Endothelial cell of umbilical vein (primary cell): ENCODE data around the gene LGALS7. TPM values are rescaled to one million over a fixed set of nuclear protein-coding genes. Genes with fewer than 3 reads are reported as not detected.
A peak's percentile ranks its signal among the peaks of the same experiment; 100 is the strongest.

Experiments
- BruUV-seq: library from RNA; stranded (reverse); fragments of 400-500 nt; replicated peaks from 2 replicates; lab custom pipeline; 2021; lab: Mats Ljungman, UMichigan
- CTCF ChIA-PET: fragments of 300-600, 350-600 bp; sonication (Branson Sonifier 250); formaldehyde crosslinking; loops from one replicate; lab custom pipeline; 2021; ENCODE audit warnings: antibody characterized with exemption, inconsistent platforms; lab: Charles Lee
- POLR2A ChIA-PET: fragments of 300-600, 350-600 bp; sonication (Branson Sonifier 250); formaldehyde crosslinking; loops from one replicate; lab custom pipeline; 2021; ENCODE audit warnings: antibody characterized with exemption, inconsistent platforms; lab: Charles Lee
- DNase-seq: peaks from one replicate; pipeline ENCODE4 v3.0.0-alpha.2; 2011; ENCODE audit warnings: low read depth, low spot score
- FAIRE-seq: peaks from 2 replicates; lab custom pipeline; 2011; peaks lifted over from hg19 to GRCh38; lab: Jason Lieb, UNC
- H2AFZ ChIP-seq: 2 replicates; pipeline ENCODE4 v1.6.0; 2012; ENCODE audit warnings: low read depth, low read length, control low read depth, inconsistent platforms
- H3K27ac ChIP-seq: 2 replicates; pipeline ENCODE4 v1.5.1; 2011; ENCODE audit warnings: low read depth, mild to moderate bottlenecking, control low read depth, low read length, moderate library complexity; ENCODE audit not compliant: insufficient read depth
- H3K27me3 ChIP-seq, 2 experiments: 2 replicates each; pipeline versions ENCODE4 v1.6.0 to v1.6.1; 2011; ENCODE audit warnings: low read length in 2 of 2, mixed read lengths in 1 of 2; ENCODE audit not compliant: control insufficient read depth in 2 of 2, insufficient read depth in 2 of 2
- H3K36me3 ChIP-seq, 2 experiments: 2 replicates in 1 of 2; 3 replicates in 1 of 2; pipeline ENCODE4 v1.5.1; 2011; ENCODE audit warnings: low read length in 2 of 2, mild to moderate bottlenecking in 1 of 2, moderate library complexity in 1 of 2; ENCODE audit not compliant: control insufficient read depth in 2 of 2, insufficient read depth in 2 of 2; ENCODE audit errors: extremely low read depth in 1 of 2
- H3K4me1 ChIP-seq: 3 replicates; pipeline ENCODE4 v1.5.1; 2011; ENCODE audit warnings: mild to moderate bottlenecking, low read length; ENCODE audit not compliant: control insufficient read depth, insufficient read depth; ENCODE audit errors: extremely low read depth
- H3K4me2 ChIP-seq: 2 replicates; pipeline ENCODE4 v1.6.1; 2011; ENCODE audit warnings: low read length, control low read depth, mixed read lengths; ENCODE audit not compliant: insufficient read depth
- H3K4me3 ChIP-seq, 3 experiments: fragments of 200-600 bp in 1 of 3; sonication (generic), shearing (Covaris generic) in 1 of 3; replicated peaks in 1 of 3; 2 replicates each; pipeline ENCODE4 v1.5.1; 2011 to 2016; ENCODE audit warnings: control low read depth in 3 of 3, low read length in 3 of 3, mild to moderate bottlenecking in 2 of 3, inconsistent platforms in 1 of 3, low read depth in 1 of 3, moderate library complexity in 1 of 3; ENCODE audit not compliant: insufficient read depth in 1 of 3
- H3K79me2 ChIP-seq: 2 replicates; pipeline ENCODE4 v1.6.0; 2012; ENCODE audit warnings: low read length, inconsistent platforms; ENCODE audit not compliant: control insufficient read depth, insufficient read depth
- H3K9ac ChIP-seq: replicated peaks from 2 replicates; pipeline ENCODE3; 2011; ENCODE audit warnings: low read length, control low read depth; ENCODE audit not compliant: insufficient read depth; ENCODE audit errors: extremely low read depth
- H3K9me1 ChIP-seq: replicated peaks from 3 replicates; pipeline ENCODE4 v1.6.0; 2011; ENCODE audit warnings: mild to moderate bottlenecking, low read length; ENCODE audit not compliant: control insufficient read depth, insufficient read depth; ENCODE audit errors: extremely low read depth
- H3K9me3 ChIP-seq: replicated peaks from 2 replicates; pipeline ENCODE4 v1.5.1; 2012; ENCODE audit warnings: low read length, inconsistent platforms; ENCODE audit not compliant: control insufficient read depth, insufficient read depth
- H4K20me1 ChIP-seq: replicated peaks from 2 replicates; pipeline ENCODE3; 2011; ENCODE audit warnings: mild to moderate bottlenecking, low read length; ENCODE audit not compliant: control insufficient read depth, insufficient read depth; ENCODE audit errors: extremely low read depth
- EZH2 ChIP-seq: IDR thresholded peaks from 2 replicates; pipeline ENCODE4 v1.6.1; 2012; ENCODE audit warnings: borderline replicate concordance, low read depth, mild to moderate bottlenecking, moderate library complexity, low read length, inconsistent platforms; ENCODE audit not compliant: severe bottlenecking
- FOS ChIP-seq: IDR thresholded peaks from 2 replicates; pipeline ENCODE4 v1.6.1; 2011; ENCODE audit warnings: mild to moderate bottlenecking, low read length, moderate library complexity, borderline replicate concordance; ENCODE audit not compliant: insufficient read depth
- GATA2 ChIP-seq: IDR thresholded peaks from 2 replicates; pipeline ENCODE4 v1.7.0; 2011; ENCODE audit warnings: low read depth, mild to moderate bottlenecking, moderate library complexity, mixed read lengths, low read length; ENCODE audit not compliant: insufficient read length, insufficient read depth
- JUN ChIP-seq: IDR thresholded peaks from 2 replicates; pipeline ENCODE4 v1.6.1; 2011; ENCODE audit warnings: borderline replicate concordance, low read depth; ENCODE audit not compliant: insufficient read length, insufficient read depth
- MYC ChIP-seq: IDR thresholded peaks from one replicate; pipeline ENCODE4 v1.6.1; 2011; ENCODE audit warnings: mild to moderate bottlenecking, low read depth, low read length
- POLR2A ChIP-seq: IDR thresholded peaks from 2 replicates; pipeline ENCODE4 v1.6.1; 2012; ENCODE audit warnings: low read depth, mild to moderate bottlenecking, control low read depth, low read length
- POLR2AphosphoS5 ChIP-seq: IDR thresholded peaks from 2 replicates; pipeline ENCODE4 v1.6.1; 2012; ENCODE audit warnings: low read depth, mild to moderate bottlenecking, control low read depth, low read length, moderate library complexity; ENCODE audit not compliant: insufficient read depth
- dilution Hi-C: fragments of 300-500 bp; cut with MboI; formaldehyde crosslinking; loops from one replicate; pipeline ENCODE4 v1.15.0; 2019; ENCODE audit warnings: low sequenced_read_pairs; ENCODE audit not compliant: extremely low pct_ligation_motif_present
- intact Hi-C: fragments of 100-400 bp; cut with micrococcal nuclease; formaldehyde crosslinking; loops from one replicate; pipeline ENCODE4 v1.10.0; 2022
- polyA plus RNA-seq, 4 experiments: library from polyadenylated mRNA; depleted of rRNA in 3 of 4; stranded (reverse) in 3 of 4; unstranded in 1 of 4; fragments of >200 nt; gene quantifications; 2 replicates each; pipeline versions ENCODE4 v1.2.1 to v1.2.3, GENCODE V29; 2011 to 2012; ENCODE audit warnings: missing spikeins in 1 of 4
- total RNA-seq: library from RNA; stranded (reverse); gene quantifications from 2 replicates; pipeline ENCODE4 v1.2.3, GENCODE V29; 2021
- TF ChIP-seq, protein P1 (sequence below), 2 donors: IDR thresholded peaks; 1 replicate in 1 of 2; 2 replicates in 1 of 2; pipeline ENCODE4 v1.5.1; 2011; ENCODE audit warnings: low read length in 2 of 2, mild to moderate bottlenecking in 2 of 2, moderate library complexity in 2 of 2, control low read depth in 1 of 2, inconsistent platforms in 1 of 2, low read depth in 1 of 2; ENCODE audit not compliant: insufficient read depth in 1 of 2; ENCODE audit errors: extremely low read depth in 1 of 2
- TF ChIP-seq, protein P2 (sequence below): IDR thresholded peaks from 2 replicates; pipeline ENCODE4 v1.6.1; 2011; ENCODE audit not compliant: insufficient read depth, insufficient read length

The LGALS7 gene
- total and polyA plus RNA-seq, 2 donors (not counting 3 experiments of a cell fraction or from before 2014, with no cell fraction given) = not detected

DNA sequence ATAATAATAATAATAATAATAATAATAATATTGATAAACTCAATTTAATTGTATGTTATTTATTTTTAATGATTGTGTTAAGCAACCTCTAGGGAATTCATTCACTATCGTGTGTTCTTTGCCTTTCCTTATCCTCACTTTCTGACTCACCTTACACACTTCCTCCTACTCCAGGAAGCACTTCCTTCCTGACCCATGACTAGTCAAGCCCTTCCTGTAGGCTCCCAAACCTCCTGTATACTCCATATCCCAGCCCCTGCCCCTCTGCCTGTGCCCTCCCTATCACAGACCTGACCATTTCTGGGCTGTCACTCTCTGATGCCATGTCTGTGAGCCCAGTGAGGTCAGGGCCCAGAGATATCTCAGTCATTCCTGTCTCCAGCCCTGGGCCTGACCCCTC is 31.9 kb upstream of the LGALS7 start:
- H3K27me3 ChIP-seq = no peaks in the 10 kb centered on the region
- TF ChIP-seq EZH2 = no peak
- TF ChIP-seq FOS = peak; percentile 81
- peak; percentile 39 for TF ChIP-seq POLR2AphosphoS5
- TF ChIP-seq JUN = peak; percentile 60
- TF ChIP-seq, protein P1, sequence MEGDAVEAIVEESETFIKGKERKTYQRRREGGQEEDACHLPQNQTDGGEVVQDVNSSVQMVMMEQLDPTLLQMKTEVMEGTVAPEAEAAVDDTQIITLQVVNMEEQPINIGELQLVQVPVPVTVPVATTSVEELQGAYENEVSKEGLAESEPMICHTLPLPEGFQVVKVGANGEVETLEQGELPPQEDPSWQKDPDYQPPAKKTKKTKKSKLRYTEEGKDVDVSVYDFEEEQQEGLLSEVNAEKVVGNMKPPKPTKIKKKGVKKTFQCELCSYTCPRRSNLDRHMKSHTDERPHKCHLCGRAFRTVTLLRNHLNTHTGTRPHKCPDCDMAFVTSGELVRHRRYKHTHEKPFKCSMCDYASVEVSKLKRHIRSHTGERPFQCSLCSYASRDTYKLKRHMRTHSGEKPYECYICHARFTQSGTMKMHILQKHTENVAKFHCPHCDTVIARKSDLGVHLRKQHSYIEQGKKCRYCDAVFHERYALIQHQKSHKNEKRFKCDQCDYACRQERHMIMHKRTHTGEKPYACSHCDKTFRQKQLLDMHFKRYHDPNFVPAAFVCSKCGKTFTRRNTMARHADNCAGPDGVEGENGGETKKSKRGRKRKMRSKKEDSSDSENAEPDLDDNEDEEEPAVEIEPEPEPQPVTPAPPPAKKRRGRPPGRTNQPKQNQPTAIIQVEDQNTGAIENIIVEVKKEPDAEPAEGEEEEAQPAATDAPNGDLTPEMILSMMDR (IDR thresholded peaks at IDR 0.05; ENCODE audit: extremely low read depth in 1 of 2, insufficient read depth in 1 of 2, low read depth in 1 of 2, low read length in 2 of 2) = no peak
- no peaks in the 10 kb centered on the region for H3K79me2 ChIP-seq
- ChIA-PET CTCF (no interaction called here), POLR2A (no interaction called here)
- peaks cover 8% of the 10 kb centered on the region for H3K4me1 ChIP-seq
- peak overlapping the region; percentile 55 for H3K27ac ChIP-seq
- no peak overlapping the region for H3K4me3 ChIP-seq
- H3K9ac ChIP-seq = no peak overlapping the region
- H2AFZ ChIP-seq = peak overlapping the region; percentile 80
- no TSS peak for BruUV-seq
- dilution Hi-C loops = no loop called here
- H3K9me3 ChIP-seq = no peaks in the 10 kb centered on the region
- H3K9me1 ChIP-seq = no peaks in the 10 kb centered on the region
- H3K36me3 ChIP-seq = no peaks in the 10 kb centered on the region
- FAIRE-seq (peak; percentile 73), DNase-seq (peak; percentile 8)
- intact Hi-C loops = no loop called here
- peak overlapping the region; percentile 52 for H3K4me2 ChIP-seq
- H4K20me1 ChIP-seq = no peaks in the 10 kb centered on the region

DNA sequence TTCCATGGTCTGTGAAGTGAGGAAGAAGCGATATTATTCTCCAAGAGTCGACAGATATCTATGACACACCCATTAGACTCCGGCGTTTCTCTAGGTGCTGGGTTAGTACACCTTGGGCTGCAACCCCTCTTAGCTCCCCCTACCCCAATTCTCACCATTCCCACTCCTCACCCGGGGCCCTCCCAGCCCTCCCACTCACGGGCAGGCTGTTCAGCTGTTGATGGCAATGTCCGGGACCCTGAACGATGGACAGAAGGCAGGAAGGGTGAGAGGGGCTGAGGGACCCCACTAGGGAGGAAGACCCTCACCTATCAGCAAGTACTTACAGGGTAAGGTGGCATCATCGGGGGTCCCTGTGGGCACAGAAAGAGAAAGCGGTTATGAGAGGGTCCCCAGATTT is 30.2 kb upstream of the LGALS7 start:
- Histone ChIP-seq H3K4me3 (no peak overlapping the region), H3K9me3 (no peaks in the 10 kb centered on the region), H3K9ac (no peak overlapping the region), H3K27me3 (no peaks in the 10 kb centered on the region), H3K9me1 (no peaks in the 10 kb centered on the region), H3K4me2 (no peak overlapping the region), H3K4me1 (peaks cover 8% of the 10 kb centered on the region), H2AFZ (no peak overlapping the region), H3K36me3 (no peaks in the 10 kb centered on the region), H3K79me2 (no peaks in the 10 kb centered on the region), H4K20me1 (no peaks in the 10 kb centered on the region), H3K27ac (no peak overlapping the region)
- DNase-seq (no peak), FAIRE-seq (no peak)
- intact Hi-C loops (no loop called here), dilution Hi-C loops (no loop called here)
- ChIA-PET POLR2A (no interaction called here), CTCF (no interaction called here)
- no TSS peak for BruUV-seq
- no peak for TF ChIP-seq FOS
- no peak for TF ChIP-seq MYC
- TF ChIP-seq POLR2A = no peak
- no peak for TF ChIP-seq EZH2
- no peak for TF ChIP-seq JUN
- TF ChIP-seq, protein P2, sequence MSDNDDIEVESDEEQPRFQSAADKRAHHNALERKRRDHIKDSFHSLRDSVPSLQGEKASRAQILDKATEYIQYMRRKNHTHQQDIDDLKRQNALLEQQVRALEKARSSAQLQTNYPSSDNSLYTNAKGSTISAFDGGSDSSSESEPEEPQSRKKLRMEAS = no peak
- TF ChIP-seq GATA2 = no peak
- no peak for TF ChIP-seq POLR2AphosphoS5
- TF ChIP-seq, protein P1 (IDR thresholded peaks at IDR 0.05; ENCODE audit: extremely low read depth in 1 of 2, insufficient read depth in 1 of 2, low read depth in 1 of 2, low read length in 2 of 2) = no peak
